Limb (tissue), 2 donors: ENCODE data around the gene QARS1.

Source experiments
- DNase-seq, 2 donors: peaks; one replicate each; pipeline ENCODE4 v3.0.0-alpha.2; 2016; ENCODE audit errors: extremely low spot score in 2 of 2

QARS1 gene

GRCh38 chr3:49104427-49105291, at the start of gene QARS1:
TSS of gene QARS1 (minus strand) at chr3:49104757. CDS start at chr3:49104733, 24 bp downstream.
- peak; percentile 95 for DNase-seq

GRCh38 chr3:49153349-49153912, 48.9 kb upstream of the QARS1 start:
- DNase-seq, result no peak

- DNase-seq, result no peak
Measured at GRCh38 chr3:49151610-49152009, 47.1 kb upstream of the QARS1 start.

- no peak for DNase-seq
Measured at GRCh38 chr3:49148159-49148558, 43.6 kb upstream of the QARS1 start.

- DNase-seq, result no peak
Measured at GRCh38 chr3:49140080-49140479, 35.5 kb upstream of the QARS1 start.

- DNase-seq, result no peak
Measured at GRCh38 chr3:49135499-49135898, 30.9 kb upstream of the QARS1 start.

- no peak for DNase-seq
Measured at GRCh38 chr3:49134471-49135265, 30.1 kb upstream of the QARS1 start.

GRCh38 chr3:49133226-49133951, 28.8 kb upstream of the QARS1 start:
- peak; percentile 91 to 92 for DNase-seq

GRCh38 chr3:49132437-49133225, 28.1 kb upstream of the QARS1 start, which contains the start of gene LAMB2:
TSS of gene LAMB2 (minus strand) at chr3:49133050. CDS start at chr3:49132867, 183 bp downstream.
- peak; percentile 73 to 84 for DNase-seq

GRCh38 chr3:49132073-49132436, 27.5 kb upstream of the QARS1 start:
- DNase-seq, result no peak

GRCh38 chr3:49131576-49131975, 27.0 kb upstream of the QARS1 start:
- DNase-seq, result no peak

GRCh38 chr3:49131040-49131439, 26.5 kb upstream of the QARS1 start:
- no peak for DNase-seq

GRCh38 chr3:49124991-49125670, 20.6 kb upstream of the QARS1 start:
- no peak for DNase-seq

GRCh38 chr3:49124203-49124602, 19.6 kb upstream of the QARS1 start:
- DNase-seq, result no peak

- DNase-seq, result no peak
Measured at GRCh38 chr3:49123687-49124086, 19.1 kb upstream of the QARS1 start.

- no peak for DNase-seq
Measured at GRCh38 chr3:49122886-49123545, 18.5 kb upstream of the QARS1 start.

- DNase-seq, result no peak
Measured at GRCh38 chr3:49122451-49122850, 17.9 kb upstream of the QARS1 start.

GRCh38 chr3:49122022-49122421, 17.5 kb upstream of the QARS1 start:
- no peak for DNase-seq

- DNase-seq, result no peak
Measured at GRCh38 chr3:49121132-49121736, 16.7 kb upstream of the QARS1 start.
